ENCODE results near the gene RTN4R.

The RTN4R gene

DNA sequence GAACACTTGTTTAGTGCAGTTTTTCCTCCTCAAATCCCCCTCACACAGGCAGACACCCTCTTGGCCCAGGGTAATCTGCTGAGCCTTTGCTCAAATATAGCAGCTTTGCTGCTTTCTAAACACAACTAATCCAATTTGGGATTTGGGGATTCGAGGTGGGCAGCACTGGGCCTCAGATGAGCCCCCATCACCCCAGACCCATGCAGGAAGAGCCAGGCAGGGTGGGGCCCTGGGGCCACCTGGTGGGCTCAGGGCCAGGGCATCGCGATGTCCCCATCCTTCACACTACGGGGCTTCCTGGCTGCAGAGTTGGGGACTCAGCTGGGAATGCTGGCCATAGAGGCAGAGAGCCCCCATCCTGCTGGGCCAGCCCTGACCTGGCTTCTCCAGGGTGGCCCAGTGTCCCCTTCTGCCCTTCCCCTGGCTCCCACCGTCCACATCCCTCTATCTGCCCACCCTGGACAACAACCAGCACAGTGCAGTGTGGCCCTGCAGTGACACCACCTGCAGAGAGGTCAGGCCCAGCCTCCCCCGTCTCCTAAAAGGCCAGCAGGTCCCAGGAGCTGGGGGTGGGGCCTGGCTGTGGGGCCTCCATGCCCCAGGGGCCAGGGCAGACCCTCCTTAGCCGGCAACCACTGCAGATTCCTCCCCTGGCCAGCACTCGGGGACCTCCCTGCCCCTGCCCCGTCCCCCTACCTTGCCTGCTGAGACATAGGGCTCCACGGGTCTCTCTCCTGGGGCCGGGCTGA lies 60.7 kb downstream of the RTN4R start:
- no peak for DNase-seq (ENCODE audit: low read depth, low spot score)
- peak overlapping the region; percentile 74 for H3K27ac ChIP-seq

DNA sequence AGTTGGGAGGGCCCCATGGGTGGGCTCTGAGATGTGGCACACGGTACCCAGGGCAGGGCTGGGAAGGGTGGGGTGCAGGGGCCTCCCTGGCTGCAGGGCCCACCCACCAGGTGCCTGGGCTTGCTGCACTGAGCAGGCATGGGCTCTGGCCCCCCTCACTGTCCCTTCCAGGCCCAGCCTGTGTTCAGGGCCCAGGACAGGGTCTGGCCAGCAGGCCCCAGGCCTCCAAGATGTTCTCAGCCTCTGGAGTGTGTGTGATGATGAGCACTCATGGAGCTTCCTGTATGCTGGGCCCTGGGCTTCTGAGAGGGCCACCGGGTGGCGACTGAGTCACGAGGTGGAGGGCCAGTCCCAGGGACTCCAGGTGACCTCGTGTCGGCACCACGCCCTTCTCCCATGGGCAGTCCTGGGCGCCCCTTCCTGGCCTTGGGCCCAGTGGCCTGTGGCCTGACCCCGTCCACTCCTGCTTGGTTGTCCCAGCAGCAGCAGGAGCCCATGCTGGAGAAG lies 61.4 kb downstream of the RTN4R start:
- peak overlapping the region; percentile 74 for H3K27ac ChIP-seq
- no peak for DNase-seq (ENCODE audit: low read depth, low spot score)

DNA sequence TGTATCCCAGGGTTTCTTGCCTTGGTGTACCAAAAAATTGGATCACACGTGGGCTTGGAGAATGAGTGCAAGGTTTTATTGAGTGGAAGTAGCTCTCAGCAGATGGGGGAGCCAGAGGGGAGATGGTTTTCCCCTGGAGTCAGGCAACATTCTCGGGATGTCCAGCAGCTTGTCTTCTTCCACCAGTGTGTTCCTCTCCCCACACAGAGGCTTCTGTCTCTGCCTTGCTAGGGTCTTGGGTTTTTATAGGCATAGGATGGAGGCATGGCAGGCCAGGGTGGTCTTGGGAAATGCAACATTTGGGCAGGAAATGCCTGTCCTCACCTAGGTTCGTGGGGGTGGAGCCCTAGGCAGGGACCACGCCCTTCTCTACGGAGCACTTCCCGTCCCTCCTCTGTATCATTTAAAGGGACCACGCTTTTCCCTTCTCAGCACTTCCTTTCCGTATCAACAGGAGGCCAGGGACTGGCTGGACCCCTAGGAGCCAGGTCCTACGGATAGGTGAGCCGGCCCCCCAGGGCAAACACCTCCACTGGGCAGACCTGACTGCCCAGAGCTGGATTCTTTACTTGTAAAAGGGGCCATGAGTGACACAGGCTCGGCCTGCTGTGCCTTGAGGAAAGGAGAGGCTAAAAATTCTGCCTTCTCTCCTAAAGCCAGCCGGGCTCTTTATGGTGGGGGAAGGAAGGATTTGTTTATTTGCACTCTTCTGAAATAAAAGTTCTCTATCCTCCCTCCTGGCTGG lies 62.0 kb downstream of the RTN4R start:
- peak overlapping the region; percentile 74 for H3K27ac ChIP-seq
- DNase-seq (ENCODE audit: low read depth, low spot score) = no peak

DNA sequence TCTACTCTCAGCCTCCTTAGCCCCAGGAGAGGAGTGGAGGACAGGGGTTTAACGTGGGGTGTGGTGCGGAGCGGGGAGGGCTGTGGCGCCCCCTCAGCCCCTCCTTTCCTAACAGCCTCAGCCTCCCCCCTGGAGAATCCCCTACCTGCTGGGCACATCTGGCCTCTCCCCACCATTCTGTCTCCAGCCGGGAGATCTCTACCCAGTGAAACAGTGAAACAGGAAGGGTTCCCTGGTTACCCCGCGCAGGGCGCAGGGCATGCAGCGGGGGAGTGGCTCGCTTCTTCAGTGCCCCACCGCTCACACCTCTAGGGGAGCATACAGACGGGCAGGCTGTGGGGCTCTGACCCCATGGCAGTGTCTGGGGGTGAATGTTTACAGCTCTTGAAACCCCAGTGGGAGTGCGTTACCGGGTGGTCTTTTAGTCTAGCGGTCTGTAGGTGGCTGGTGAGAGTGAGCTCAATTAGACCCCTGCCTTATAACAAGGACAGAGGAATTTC lies 62.6 kb downstream of the RTN4R start:
- no peak for DNase-seq (ENCODE audit: low read depth, low spot score)
- peak overlapping the region; percentile 74 for H3K27ac ChIP-seq

DNA sequence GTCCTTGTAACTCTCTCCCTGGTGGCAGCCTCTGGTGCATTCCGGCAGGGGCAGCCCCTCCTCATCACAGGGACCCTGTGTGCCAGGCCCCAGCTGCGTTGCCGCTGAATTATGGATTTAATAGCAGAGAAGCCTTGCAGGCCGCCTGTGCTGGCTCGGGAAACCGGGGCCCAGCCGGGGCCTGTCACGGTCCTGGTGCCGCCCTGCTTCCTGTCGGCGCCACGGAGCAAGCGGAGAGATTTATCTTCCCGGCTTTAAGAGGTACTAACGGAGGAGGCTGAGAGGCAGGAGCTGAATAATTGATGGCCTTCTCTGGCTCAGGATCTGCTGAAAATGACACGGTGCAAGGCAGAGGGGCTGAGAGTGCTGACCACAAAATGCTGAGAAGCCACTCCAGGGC lies 63.3 kb downstream of the RTN4R start:
- no peak overlapping the region for H3K27ac ChIP-seq
- no peak for DNase-seq (ENCODE audit: low read depth, low spot score)

DNA sequence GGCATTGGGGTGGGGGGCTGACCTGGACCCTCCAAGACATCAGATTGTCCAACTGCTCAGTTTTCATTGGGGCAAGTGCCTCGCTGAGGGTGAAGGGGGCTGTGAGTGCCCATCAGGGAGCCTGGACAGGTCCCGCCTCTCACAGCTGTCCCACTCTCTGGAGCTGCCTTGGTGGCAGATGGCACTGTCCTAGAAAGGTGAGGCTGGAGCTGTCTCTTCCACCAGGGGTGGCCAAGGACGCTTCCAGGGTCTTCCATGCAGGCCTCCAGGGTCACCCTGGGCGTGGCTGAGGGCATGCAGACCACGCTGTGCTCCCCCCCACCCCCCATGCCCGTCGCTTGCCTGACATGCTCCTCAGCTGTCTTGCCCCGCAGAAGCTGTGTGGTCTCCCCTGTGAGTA lies 63.8 kb downstream of the RTN4R start:
- DNase-seq (ENCODE audit: low read depth, low spot score) = no peak
- no peak overlapping the region for H3K27ac ChIP-seq

DNA sequence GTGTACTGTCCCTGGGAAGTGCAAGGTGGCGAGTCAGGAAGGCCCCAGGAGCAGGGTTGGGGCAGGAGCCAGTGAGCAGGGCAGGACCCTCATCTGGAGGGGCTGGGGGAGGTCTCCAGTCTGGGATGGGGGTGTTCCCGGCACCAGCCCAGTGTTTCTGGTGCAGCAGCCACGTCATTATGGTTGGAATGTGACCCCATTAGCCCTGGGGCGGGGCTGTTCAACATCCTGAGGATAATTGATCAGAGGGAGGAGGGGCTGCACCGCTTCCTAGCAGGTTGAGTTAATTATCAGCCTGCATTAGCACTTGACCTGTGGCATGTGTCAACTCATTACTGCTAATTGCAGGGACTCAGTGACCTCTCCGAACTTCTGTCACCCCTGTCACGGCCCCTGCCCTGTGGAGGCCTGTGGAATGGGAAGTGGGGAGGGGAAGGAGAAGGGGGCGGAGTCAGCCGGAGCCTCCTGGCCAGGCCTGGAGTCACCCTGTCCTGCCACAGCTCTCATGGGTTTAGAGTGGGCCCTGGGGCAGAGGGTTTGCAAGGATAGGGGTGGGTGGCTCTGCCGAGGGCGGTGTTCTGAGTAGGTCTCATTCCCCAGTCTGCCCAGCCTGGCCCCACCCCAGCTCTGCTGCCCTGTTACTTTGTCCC lies 64.4 kb downstream of the RTN4R start:
- no peak for DNase-seq (ENCODE audit: low read depth, low spot score)
- H3K27ac ChIP-seq = no peak overlapping the region

DNA sequence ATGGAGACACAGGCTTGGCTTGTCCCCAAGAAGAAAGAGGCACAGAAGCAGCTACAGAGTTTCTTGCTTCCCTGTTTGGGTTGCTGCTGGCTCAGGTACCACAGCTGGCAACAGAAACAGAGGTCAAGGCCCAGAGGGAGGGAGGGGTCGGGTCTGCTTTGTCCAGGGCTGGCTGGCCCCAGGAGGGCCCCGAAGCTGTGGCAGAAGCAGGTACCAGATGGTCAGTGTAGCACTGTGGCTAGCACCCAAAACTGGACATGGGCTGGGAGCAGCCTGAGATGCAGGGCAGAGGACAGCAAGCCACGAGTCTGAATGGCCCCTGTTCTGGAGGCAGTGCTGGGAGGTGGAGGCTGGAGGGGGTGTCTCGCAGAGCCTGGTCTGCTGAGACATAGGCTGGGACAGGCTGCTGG lies 65.0 kb downstream of the RTN4R start:
- DNase-seq (ENCODE audit: low read depth, low spot score) = no peak
- H3K27ac ChIP-seq = no peak overlapping the region

DNA sequence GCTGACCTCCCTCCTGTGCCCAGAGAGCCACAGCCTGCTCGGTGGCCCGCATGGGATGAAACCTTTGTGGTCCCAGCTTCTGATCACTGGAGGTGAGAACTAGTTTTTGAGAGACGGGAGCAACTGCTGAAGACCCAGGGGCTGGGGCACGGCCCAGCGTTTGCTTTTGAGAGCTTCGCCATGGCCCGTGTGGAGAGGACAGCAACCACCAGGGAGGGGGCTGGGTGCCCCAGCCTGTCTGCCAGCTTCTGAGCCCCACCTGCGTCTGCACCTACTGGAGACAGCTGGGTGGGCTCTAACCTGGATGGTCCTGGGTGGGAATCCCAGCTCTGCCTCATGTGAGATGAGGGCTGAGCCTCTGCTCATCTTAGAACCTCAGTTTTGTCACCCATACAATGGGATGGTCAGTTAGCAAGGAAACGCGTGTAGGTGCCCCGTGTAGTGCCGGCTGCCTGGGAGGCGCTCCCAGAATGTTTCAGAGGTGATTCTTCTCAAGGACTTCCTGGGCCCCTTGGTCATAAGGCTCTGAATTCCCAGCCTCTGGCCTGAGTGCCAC lies 66.2 kb downstream of the RTN4R start:
- no peak overlapping the region for H3K27ac ChIP-seq
- DNase-seq (ENCODE audit: low read depth, low spot score) = no peak

DNA sequence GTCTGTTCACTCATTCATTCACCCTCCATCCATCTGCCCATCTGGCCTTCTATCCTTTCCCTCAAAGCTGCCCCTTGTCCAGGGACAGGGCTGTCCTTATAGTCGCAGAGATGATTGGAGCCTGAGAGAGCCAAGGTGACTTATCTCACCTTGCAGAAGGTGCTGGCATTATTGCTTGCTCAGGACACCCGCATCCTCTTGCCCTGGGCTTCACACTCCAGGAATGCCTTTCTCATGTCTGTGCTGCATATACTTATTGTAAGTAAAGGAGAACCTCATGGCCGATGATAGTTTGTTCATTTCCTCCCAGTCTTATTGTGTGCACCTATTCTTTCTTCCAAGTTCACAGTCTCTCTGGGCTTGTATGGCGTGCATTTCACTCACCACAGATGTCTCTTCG lies 68.2 kb downstream of the RTN4R start:
- H3K27ac ChIP-seq = no peak overlapping the region
- DNase-seq (ENCODE audit: low read depth, low spot score) = no peak

DNA sequence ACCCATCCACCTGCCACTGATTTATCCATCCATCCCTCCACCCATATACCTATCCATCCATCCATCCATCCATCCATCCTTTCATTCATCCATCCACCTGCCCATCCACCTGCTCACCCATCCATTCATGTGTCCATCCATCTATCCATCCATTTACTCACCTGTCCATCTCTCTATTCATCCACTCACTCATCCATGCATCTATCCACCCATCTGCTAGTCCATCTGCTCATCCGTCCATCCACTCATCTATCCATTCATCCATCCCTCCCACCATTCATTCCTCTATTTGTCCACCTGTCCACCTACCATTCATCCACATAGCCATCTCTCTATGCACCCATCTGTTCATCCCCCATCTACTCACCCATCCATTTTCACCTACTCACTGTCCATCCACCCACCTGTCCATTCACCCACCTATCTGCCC lies 68.7 kb downstream of the RTN4R start:
- no peak overlapping the region for H3K27ac ChIP-seq
- no peak for DNase-seq (ENCODE audit: low read depth, low spot score)

DNA sequence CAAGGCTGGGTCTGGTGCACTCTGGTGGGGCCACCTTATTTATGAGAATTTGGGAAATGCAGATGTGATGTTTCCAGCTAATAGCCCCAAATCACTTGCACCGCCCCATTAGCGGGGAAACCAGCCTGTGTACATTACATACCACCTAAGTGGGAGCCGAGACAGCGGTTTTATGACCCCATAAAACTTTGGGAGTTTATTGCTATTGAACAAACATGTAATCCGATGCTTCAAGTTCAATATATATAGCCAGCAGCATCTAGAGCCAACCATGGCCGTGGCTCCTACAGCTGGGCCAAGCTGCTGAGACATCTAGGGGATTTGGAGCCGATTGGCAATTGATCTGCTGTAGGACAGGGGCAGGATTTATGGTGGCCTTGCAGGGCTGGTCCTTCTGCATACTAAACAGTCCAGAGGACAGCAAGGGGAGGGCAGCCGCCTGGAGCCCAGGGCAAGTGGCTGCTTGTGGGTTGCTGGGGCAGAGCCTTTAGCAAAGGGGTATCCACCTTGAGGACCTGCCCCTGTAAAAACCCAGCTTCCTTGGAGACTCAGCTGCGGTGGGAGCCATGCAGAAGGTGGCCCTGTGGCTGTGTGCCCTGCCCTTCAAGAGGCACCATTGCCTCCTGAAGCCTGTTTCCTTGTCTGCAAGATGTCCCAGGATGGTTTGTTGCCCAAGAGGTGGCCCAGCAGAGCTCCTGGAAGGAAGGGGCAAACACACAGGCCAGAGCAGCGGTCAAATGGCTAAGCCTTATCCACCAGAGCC lies 69.4 kb downstream of the RTN4R start:
- DNase-seq (ENCODE audit: low read depth, low spot score) = no peak
- H3K27ac ChIP-seq = no peak overlapping the region

DNA sequence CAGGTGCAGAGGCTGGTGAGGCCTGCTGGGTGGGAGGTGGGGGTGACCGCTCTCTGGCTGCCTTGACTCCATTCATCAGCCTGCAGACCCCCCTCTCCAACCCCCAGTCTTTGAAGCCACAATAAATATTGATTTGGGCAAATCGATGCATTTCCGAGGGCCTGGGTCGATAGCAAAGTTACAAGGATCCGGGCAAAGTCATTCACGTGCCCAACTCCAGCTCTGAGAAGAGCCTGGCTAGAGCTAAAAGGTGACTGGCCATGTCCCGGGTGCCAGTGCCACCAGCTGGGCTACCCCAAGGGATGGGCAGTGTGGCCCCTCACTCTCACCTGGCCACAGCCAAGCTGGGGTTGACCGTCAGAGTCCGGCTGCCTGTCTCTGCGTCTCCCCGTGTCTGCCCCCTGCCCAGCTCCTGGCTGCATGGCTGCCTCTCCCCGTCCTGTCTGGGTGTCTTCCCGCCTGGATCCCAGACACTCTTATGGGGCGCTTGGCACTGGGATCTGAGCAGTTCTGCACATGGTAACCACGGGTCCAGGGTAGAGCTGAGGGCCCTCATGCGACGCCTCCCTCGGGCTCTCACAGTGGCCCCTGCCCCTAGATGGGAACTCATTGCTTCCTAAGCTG lies 70.6 kb downstream of the RTN4R start:
- no peak for DNase-seq (ENCODE audit: low read depth, low spot score)
- no peak overlapping the region for H3K27ac ChIP-seq

DNA sequence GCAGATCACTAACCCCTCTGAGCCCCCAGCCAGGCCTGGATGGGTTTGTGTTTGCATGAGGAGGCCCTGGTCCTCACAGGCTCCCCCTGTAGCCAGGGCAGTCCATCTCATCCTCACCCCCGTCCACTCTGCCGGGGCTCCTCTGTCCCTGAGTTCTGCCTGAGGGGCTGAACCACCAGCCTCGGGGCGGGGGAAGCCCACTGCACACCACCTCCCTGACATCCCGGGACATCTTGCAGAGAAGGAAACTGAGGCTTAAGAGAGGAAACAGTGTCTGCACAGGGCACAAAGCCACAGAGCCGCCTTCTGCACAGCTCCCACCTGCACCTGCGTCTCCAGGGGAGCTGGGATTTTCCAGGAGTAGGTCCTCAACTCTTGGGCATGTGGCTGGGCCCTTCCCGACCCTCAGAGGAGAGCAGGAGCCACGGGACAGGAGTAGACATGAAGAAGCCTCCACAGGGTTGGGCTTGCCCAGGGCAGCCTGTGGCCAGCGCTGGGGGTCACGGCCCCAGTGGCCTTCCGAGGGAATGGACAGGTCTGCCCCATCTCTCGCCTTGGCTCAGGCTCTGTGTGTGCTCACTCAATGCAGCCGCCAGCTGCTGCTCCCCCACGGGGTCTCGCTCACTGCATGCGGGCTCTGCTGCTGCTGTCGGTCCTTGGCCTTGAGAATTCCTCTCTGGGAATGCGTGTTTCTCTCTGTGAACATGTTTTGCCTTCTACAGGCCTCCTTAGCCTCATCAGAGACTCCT lies 71.8 kb downstream of the RTN4R start:
- H3K27ac ChIP-seq = no peak overlapping the region
- DNase-seq (ENCODE audit: low read depth, low spot score) = no peak

DNA sequence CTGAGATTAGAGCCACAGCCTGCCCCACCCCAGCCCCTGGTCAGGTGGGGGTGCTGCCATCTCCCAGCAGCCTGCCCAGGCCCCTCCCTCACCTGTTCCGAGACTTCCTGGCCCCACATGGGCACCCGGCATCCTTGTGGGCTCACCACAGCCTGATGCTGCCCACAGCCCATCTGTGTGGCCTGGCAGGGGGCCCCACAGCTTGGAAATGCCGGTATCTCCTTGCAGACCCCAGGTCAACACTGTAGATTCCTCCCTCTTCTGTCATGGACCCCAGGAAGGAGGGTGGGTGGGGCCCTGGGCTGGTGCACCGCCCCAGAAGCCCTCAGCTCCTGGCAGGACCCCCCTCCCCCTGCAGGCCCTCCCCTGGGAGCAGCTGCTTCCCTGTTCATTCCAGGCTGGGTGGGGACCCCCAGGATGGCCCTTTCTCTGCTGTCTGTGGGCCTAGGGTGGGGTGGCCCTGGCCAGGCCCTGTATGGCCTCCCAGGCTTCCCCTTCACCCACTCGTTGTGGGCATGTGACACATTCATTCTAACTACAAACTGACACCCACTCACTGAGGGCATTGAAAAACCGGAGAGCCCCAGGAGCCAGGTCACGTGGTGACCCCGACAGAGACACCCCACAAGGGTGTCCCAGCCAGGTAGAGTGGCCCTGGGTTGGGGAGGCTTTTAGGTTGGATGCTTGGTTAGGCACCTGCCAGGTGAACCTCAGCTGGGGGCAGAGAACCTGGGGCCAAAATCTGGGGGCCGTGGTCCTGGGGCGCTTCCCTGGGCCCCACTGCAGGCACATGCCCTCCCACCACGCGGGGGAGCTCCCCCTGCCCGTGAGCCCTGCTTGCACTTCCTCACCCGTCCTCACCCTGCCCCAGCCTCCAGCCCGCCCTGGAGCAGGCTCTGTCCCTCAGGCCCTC lies 73.2 kb downstream of the RTN4R start:
- H3K27ac ChIP-seq = no peak overlapping the region
- DNase-seq (ENCODE audit: low read depth, low spot score) = no peak

DNA sequence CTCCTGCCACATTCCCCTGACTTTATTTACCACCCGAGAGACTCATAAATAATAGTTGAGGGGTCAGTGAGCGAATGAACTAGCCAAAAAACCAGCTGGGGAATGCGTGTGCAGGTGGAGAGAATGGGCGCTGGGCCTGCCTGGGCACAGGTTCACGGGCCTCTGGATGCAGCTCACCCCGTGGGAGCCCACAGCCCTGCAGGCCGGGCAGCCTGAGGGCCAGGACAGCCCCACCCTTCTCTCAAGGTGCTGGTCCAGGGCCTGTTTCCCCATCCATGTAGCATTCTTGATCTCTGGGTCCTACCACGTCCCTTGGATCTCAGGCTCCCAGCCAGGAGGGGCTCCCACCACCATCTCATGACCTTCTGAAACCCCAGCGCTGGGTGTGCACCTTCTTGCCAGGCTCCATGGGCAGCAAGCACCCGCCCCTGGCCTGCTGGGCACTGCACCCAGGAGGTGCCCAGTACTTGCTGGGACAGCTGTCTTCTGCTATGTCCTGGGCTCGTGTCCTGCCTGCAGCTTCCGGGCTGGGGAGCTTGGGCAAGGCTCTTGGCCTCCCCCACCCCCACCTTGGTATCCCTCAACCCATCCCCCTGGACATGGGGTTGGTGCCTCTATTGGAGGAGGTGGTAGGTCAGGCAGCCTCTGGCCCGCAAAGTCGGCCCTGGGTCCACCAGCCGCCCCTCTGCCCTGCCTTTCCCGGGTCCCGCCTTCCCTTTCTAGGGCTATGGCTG lies 74.2 kb downstream of the RTN4R start:
- DNase-seq (ENCODE audit: low read depth, low spot score) = no peak
- no peak overlapping the region for H3K27ac ChIP-seq

All from epithelial cell of prostate (primary cell).